ENCODE measurements around the gene LRRC53. TPM values are rescaled to one million over a fixed set of nuclear protein-coding genes. Genes with fewer than 3 reads are reported as not detected.

LRRC53 gene
- total RNA-seq, 5 donors from 2014 or later (not counting 1 experiment from before 2014, with no cell fraction given) = not detected

DNA sequence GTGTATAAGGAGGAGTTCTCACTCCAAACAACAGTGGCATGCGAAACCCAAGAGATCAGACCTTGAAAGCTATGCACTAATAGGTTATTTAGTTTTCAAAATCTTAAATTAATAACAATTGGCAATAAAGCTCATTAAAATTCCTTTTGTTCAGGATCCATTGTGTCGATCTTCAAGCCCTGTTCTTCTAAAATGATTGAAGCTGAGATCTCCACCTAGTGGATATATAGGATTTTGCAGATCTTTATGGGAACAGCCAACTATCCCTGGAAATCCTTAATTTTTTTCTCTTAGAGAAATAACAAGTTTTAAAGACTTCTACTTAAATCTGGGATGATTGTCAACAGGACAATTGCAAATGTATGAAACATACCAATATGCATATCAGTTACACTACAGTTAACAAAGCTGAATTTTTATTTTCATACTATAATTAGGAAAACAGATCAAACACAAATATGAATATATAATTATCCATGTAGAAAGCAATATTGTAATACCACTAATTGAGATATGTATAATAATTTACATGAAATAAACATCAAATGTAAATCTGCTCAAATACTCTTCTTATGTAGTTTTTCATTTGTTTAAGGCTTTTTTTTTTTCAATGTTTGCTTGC is 43.3 kb downstream of the LRRC53 start:
- no peaks in the 10 kb centered on the region for H3K9me3 ChIP-seq
- no peaks in the 10 kb centered on the region for H3K4me1 ChIP-seq (ENCODE audit: control insufficient read depth in 1 of 2, extremely low read depth in 1 of 2, insufficient read depth in 2 of 2, low read length in 2 of 2)
- no peaks in the 10 kb centered on the region for H3K36me3 ChIP-seq (ENCODE audit: control insufficient read depth in 2 of 2, extremely low read depth in 1 of 2, insufficient read depth in 1 of 2, low read length in 1 of 2)
- Mint-ChIP-seq H3K36me3 (no peaks in the 10 kb centered on the region), H3K4me3 (no peak overlapping the region), H3K4me1 (no peaks in the 10 kb centered on the region), H3K27ac (no peak overlapping the region), H3K27me3 (peaks cover 1 to 8% of the 10 kb centered on the region in 2 donors), H3K9me3 (no peaks in the 10 kb centered on the region)
- no peak overlapping the region for H3K27ac ChIP-seq (ENCODE audit: low read length)
- no CpG with 5 or more reads among the region's 2 CpGs for WGBS (ENCODE audit: insufficient coverage)
- POLR2A ChIA-PET = no interaction called here
- H3K4me3 ChIP-seq (ENCODE audit: control insufficient read depth in 1 of 2, extremely low read depth in 1 of 2, low read length in 1 of 2) = no peak overlapping the region
- no peak for ATAC-seq (replicated peaks in 1 of 4)
- CTCF ChIA-PET = no interaction called here
- H3K27me3 ChIP-seq (replicated peaks in 1 of 2; ENCODE audit: control insufficient read depth in 2 of 2, extremely low read depth in 1 of 2, insufficient read depth in 2 of 2, low read length in 1 of 2) = no peaks in the 10 kb centered on the region
- peak in 1 of 35 experiments; percentile 1 for DNase-seq

DNA sequence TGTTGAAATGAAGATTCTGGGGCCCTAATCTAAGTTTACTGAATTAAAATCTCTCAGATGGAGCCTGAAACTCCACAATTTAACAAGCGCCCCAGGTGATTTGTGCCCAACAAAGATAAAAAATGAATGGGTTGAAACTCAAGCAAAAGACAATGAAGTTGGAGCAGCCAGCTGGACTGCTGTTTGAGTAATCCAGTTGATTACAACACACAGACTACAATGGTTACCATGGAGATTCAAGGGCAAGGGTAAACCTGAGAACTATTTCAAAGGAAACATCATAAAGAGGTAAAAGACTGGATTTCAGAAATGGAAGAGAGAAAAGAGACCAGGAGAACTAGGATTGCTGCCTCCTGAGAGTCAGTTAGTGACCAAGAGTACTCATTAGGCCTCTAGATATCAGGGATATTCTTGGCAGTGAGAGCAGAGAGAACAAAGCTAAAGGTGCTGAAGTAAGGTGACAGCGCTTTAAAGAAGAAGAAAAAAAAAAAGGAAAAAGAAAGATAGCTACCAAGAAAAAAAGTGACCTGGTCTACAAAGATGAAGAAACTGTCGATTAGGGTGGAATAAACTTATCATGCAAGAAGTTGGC is 44.5 kb downstream of the LRRC53 start:
- no peaks in the 10 kb centered on the region for H3K36me3 Mint-ChIP-seq
- no peak overlapping the region for H3K27ac ChIP-seq (ENCODE audit: low read length)
- H3K4me1 Mint-ChIP-seq = no peaks in the 10 kb centered on the region
- H3K9me3 ChIP-seq = no peaks in the 10 kb centered on the region
- no peak overlapping the region for H3K4me3 ChIP-seq (ENCODE audit: control insufficient read depth in 1 of 2, extremely low read depth in 1 of 2, low read length in 1 of 2)
- no peaks in the 10 kb centered on the region for H3K4me1 ChIP-seq (ENCODE audit: control insufficient read depth in 1 of 2, extremely low read depth in 1 of 2, insufficient read depth in 2 of 2, low read length in 2 of 2)
- ChIA-PET CTCF (no interaction called here), POLR2A (no interaction called here)
- H3K4me3 Mint-ChIP-seq = no peak overlapping the region
- DNase-seq (no peak), ATAC-seq (replicated peaks in 1 of 4) (no peak)
- no peaks in the 10 kb centered on the region for H3K36me3 ChIP-seq (ENCODE audit: control insufficient read depth in 2 of 2, extremely low read depth in 1 of 2, insufficient read depth in 1 of 2, low read length in 1 of 2)
- no peaks in the 10 kb centered on the region for H3K27me3 ChIP-seq (replicated peaks in 1 of 2; ENCODE audit: control insufficient read depth in 2 of 2, extremely low read depth in 1 of 2, insufficient read depth in 2 of 2, low read length in 1 of 2)
- no peaks in the 10 kb centered on the region for H3K9me3 Mint-ChIP-seq
- no peak overlapping the region for H3K27ac Mint-ChIP-seq
- peaks cover 1 to 8% of the 10 kb centered on the region in 2 donors for H3K27me3 Mint-ChIP-seq
- WGBS (ENCODE audit: insufficient coverage) = 100% methylated on average over 2 of the region's 3 CpGs

DNA sequence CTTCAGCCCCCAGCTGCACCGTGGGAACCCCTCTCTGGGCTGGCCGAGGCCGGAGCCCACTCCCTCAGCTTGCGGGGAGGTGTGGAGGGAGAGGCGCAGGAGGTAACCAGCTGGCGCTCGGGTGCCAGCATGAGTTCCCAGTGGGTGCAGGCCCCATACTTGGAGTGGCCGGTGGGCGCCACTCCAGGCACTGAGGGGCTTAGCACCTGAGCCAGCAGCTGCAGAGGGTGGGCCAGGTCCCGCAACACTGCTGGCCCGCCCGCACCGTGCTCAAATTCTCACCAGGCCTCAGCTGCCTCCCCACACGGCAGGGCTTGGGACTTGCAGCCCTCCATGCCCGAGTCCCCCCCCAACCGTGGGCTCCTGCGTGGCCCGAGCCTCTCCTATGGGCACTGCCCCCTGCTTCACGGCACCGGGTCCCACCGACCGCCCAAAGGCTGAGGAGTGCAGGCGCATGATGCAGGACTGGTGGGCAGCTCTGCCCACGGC is 47.2 kb downstream of the LRRC53 start:
- DNase-seq (peak in 1 of 35 experiments; percentile 3), ATAC-seq (replicated peaks in 1 of 4) (no peak)
- no peak overlapping the region for H3K4me3 Mint-ChIP-seq
- ChIA-PET CTCF (no interaction called here), POLR2A (no interaction called here)
- H3K27ac Mint-ChIP-seq = no peak overlapping the region
- H3K36me3 Mint-ChIP-seq = no peaks in the 10 kb centered on the region
- no peaks in the 10 kb centered on the region for H3K9me3 Mint-ChIP-seq
- Histone ChIP-seq H3K9me3 (no peaks in the 10 kb centered on the region), H3K4me3 (ENCODE audit: control insufficient read depth in 1 of 2, extremely low read depth in 1 of 2, low read length in 1 of 2) (no peak overlapping the region), H3K27ac (ENCODE audit: low read length) (no peak overlapping the region), H3K4me1 (ENCODE audit: control insufficient read depth in 1 of 2, extremely low read depth in 1 of 2, insufficient read depth in 2 of 2, low read length in 2 of 2) (no peaks in the 10 kb centered on the region), H3K27me3 (replicated peaks in 1 of 2; ENCODE audit: control insufficient read depth in 2 of 2, extremely low read depth in 1 of 2, insufficient read depth in 2 of 2, low read length in 1 of 2) (no peaks in the 10 kb centered on the region), H3K36me3 (ENCODE audit: control insufficient read depth in 2 of 2, extremely low read depth in 1 of 2, insufficient read depth in 1 of 2, low read length in 1 of 2) (no peaks in the 10 kb centered on the region)
- 97% methylated on average over 16 of the region's 24 CpGs for WGBS (ENCODE audit: insufficient coverage)
- no peaks in the 10 kb centered on the region for H3K4me1 Mint-ChIP-seq
- peaks cover 1 to 4% of the 10 kb centered on the region in 2 donors for H3K27me3 Mint-ChIP-seq

- POLR2A ChIA-PET = no interaction called here
- Histone ChIP-seq H3K27ac (ENCODE audit: low read length) (no peak overlapping the region), H3K4me1 (ENCODE audit: control insufficient read depth in 1 of 2, extremely low read depth in 1 of 2, insufficient read depth in 2 of 2, low read length in 2 of 2) (no peaks in the 10 kb centered on the region), H3K36me3 (ENCODE audit: control insufficient read depth in 2 of 2, extremely low read depth in 1 of 2, insufficient read depth in 1 of 2, low read length in 1 of 2) (no peaks in the 10 kb centered on the region), H3K9me3 (no peaks in the 10 kb centered on the region), H3K4me3 (ENCODE audit: control insufficient read depth in 1 of 2, extremely low read depth in 1 of 2, low read length in 1 of 2) (no peak overlapping the region), H3K27me3 (replicated peaks in 1 of 2; ENCODE audit: control insufficient read depth in 2 of 2, extremely low read depth in 1 of 2, insufficient read depth in 2 of 2, low read length in 1 of 2) (no peaks in the 10 kb centered on the region)
- CTCF ChIA-PET = no interaction called here
- WGBS (ENCODE audit: insufficient coverage) = no CpG with 5 or more reads among the region's 6 CpGs
- H3K27ac Mint-ChIP-seq = no peak overlapping the region
- peaks cover 1 to 4% of the 10 kb centered on the region in 2 donors for H3K27me3 Mint-ChIP-seq
- DNase-seq (no peak), ATAC-seq (replicated peaks in 1 of 4) (no peak)
- H3K4me3 Mint-ChIP-seq = no peak overlapping the region
- H3K4me1 Mint-ChIP-seq = no peaks in the 10 kb centered on the region
- no peaks in the 10 kb centered on the region for H3K36me3 Mint-ChIP-seq
- H3K9me3 Mint-ChIP-seq = no peaks in the 10 kb centered on the region
These were observed 48.4 kb downstream of the LRRC53 start for GRCh38 chr1:74464037-74464436.

DNA sequence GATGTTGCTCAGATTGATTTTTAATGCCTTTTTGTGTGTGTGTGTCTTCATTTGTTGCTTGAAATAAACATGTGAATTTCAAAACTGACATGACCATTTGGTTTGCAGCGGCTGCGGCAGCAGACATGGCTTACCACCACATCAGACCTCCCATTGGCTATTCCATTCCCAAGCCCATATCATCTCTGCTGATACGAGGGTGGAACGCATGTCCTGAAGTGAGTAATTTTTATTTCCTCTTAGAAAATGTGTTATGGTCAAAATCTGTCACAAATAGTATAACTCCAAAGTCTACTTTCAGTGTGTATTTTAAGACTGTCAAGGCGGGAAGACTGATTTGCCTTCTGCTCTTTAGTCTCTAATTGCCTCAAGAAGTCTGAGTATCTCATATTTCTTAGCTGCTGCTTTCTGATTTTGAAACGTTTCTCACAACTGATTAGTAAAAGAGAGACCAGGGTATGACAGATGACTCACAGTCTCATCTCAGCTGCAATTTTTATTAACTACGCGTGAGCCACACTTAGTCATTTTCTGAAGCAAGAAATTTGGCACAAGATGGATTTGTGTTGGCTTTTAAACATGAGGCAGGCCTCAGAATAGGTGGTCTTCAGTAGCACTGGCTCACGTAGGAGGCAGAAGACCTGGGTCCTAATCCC is 49.0 kb downstream of the LRRC53 start:
- Mint-ChIP-seq H3K9me3 (no peaks in the 10 kb centered on the region), H3K27me3 (peaks cover 1 to 4% of the 10 kb centered on the region in 2 donors), H3K36me3 (no peaks in the 10 kb centered on the region), H3K4me3 (no peak overlapping the region), H3K4me1 (no peaks in the 10 kb centered on the region), H3K27ac (no peak overlapping the region)
- 33% methylated on average over 1 of the region's 9 CpGs for WGBS (ENCODE audit: insufficient coverage)
- H3K4me1 ChIP-seq (ENCODE audit: control insufficient read depth in 1 of 2, extremely low read depth in 1 of 2, insufficient read depth in 2 of 2, low read length in 2 of 2) = no peaks in the 10 kb centered on the region
- no peak overlapping the region for H3K27ac ChIP-seq (ENCODE audit: low read length)
- DNase-seq (no peak), ATAC-seq (replicated peaks in 1 of 4) (no peak)
- POLR2A ChIA-PET = no interaction called here
- no peak overlapping the region for H3K4me3 ChIP-seq (ENCODE audit: control insufficient read depth in 1 of 2, extremely low read depth in 1 of 2, low read length in 1 of 2)
- H3K9me3 ChIP-seq = no peaks in the 10 kb centered on the region
- H3K27me3 ChIP-seq (replicated peaks in 1 of 2; ENCODE audit: control insufficient read depth in 2 of 2, extremely low read depth in 1 of 2, insufficient read depth in 2 of 2, low read length in 1 of 2) = no peaks in the 10 kb centered on the region
- CTCF ChIA-PET = interaction anchor here in 1 of 2 donors (1.4 kb wide), 1 partner anchor 9 kb away, joined by 4 read pairs; no protein-coding TSS in a partner anchor
- no peaks in the 10 kb centered on the region for H3K36me3 ChIP-seq (ENCODE audit: control insufficient read depth in 2 of 2, extremely low read depth in 1 of 2, insufficient read depth in 1 of 2, low read length in 1 of 2)

GRCh38 chr1:74457253-74457652 is 55.2 kb downstream of the LRRC53 start:
- Mint-ChIP-seq H3K27me3 (no peaks in the 10 kb centered on the region), H3K9me3 (peaks cover 0 to 6% (median 0%) of the 10 kb centered on the region in 3 donors), H3K4me3 (no peak overlapping the region), H3K27ac (no peak overlapping the region), H3K36me3 (no peaks in the 10 kb centered on the region), H3K4me1 (no peaks in the 10 kb centered on the region)
- ChIA-PET CTCF (no interaction called here), POLR2A (no interaction called here)
- H3K36me3 ChIP-seq (ENCODE audit: control insufficient read depth in 2 of 2, extremely low read depth in 1 of 2, insufficient read depth in 1 of 2, low read length in 1 of 2) = no peaks in the 10 kb centered on the region
- H3K9me3 ChIP-seq = no peaks in the 10 kb centered on the region
- ATAC-seq (replicated peaks in 1 of 4) = no peak
- DNase-seq = no peak
- H3K27ac ChIP-seq (ENCODE audit: low read length) = no peak overlapping the region
- H3K4me3 ChIP-seq (ENCODE audit: control insufficient read depth in 1 of 2, extremely low read depth in 1 of 2, low read length in 1 of 2) = no peak overlapping the region
- H3K4me1 ChIP-seq (ENCODE audit: control insufficient read depth in 1 of 2, extremely low read depth in 1 of 2, insufficient read depth in 2 of 2, low read length in 2 of 2) = no peaks in the 10 kb centered on the region
- WGBS (ENCODE audit: insufficient coverage) = no CpG with 5 or more reads among the region's 2 CpGs
- H3K27me3 ChIP-seq (replicated peaks in 1 of 2; ENCODE audit: control insufficient read depth in 2 of 2, extremely low read depth in 1 of 2, insufficient read depth in 2 of 2, low read length in 1 of 2) = no peaks in the 10 kb centered on the region

Data from T-cell (primary cell).